HG02870 (cell line): ENCODE data around the gene NET1.

Experiments
- ATAC-seq: cut with Tn5 transposase; IDR thresholded peaks from one replicate; pipeline ENCODE4 v1.9.1; 2021; ENCODE audit warnings: mild to moderate bottlenecking, moderate library complexity; ENCODE audit not compliant: unreplicated experiment

Gene NET1

GRCh38 chr10:5497948-5498730 lies 85.8 kb downstream of the NET1 start:
- ATAC-seq: no peak

- no peak for ATAC-seq
Observed at GRCh38 chr10:5498791-5499492, 86.6 kb downstream of the NET1 start.

DNA sequence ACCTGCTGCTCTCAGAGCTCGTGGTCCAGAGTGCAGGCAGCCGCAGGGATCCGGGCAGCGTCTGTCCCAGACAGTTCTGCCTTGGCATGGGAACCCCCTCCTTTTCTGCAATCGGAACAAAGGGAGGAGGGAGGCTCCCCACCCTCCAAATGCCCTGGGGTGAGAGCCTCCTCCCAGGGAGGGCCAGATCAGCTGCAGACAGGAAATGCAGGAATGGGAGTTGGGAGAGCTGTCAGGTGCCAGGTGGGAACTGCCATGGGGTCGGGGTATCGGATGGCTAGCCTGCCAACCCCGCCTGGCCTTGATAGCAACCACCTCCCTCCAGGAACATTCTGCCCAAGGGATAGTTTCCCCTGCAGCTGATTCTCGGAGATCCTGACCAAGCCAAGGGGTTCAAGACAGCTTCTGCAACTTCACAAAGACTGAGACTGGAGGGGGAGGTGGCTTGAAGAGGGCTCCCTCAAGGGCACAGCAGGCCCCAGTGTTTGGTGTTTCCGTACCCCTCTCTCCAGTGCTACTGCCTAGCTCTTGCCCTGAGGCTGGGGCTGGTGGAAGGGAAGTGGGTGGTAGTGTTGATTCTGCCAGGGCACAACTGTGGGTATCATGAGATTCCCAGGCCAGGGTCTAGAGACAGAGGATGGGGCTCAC lies 87.3 kb downstream of the NET1 start, which contains the start of gene CALML5:
Gene CALML5, minus strand, starts transcription at position 78 of the 648 bp plus-strand sequence. CDS start 132 bp downstream, outside the sequence.
- ATAC-seq: no peak

DNA sequence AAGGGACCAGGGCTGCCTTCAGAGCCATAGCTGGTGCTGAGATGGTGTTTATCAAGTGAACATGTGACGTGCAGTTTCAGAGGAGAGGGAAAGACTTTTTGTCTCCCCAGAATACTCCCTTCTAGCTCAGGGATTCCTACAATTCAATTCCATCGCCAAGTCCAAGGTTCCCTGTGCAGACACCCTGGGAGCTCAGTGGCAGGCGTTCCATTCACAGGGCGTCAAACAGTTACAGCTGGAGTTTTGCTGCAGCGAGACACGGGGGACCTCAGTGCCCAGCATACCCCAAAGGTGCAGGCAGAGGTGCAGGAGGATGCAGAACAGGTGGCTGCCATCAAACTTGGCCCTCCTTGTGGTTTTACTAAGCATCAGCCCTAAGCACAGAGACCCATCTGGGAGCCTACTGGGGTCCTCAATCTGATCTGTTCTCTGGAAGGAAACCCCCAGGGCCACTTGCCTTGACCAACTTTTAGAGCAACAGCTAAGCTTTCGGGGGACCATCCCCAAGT lies 87.9 kb downstream of the NET1 start:
- no peak for ATAC-seq

- ATAC-seq: no peak
Observed at GRCh38 chr10:5500910-5501309, 88.6 kb downstream of the NET1 start.

DNA sequence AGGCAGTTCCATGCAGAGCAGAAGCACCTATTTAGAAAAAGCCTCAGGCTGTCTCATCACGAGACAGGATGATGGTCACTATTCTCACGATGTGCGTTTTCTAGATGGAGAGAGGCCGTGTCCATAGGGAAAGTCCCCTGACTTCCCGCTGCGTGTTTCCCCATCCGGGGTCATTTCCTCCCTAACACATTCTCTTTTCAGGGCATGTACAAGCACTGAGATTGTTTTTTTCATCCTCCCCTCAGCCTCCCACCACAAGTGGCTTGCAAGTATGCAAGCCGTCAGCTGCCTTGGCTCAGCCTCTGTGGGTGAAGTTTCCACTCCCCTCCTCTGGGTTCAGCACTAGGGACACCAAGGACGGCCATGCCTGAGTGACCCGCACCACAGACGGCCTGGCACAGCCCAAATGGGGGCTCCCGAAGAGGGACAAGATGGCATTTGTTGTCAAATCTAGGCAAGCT lies 89.7 kb downstream of the NET1 start:
- ATAC-seq: no peak

GRCh38 chr10:5502571-5503476 lies 90.5 kb downstream of the NET1 start:
- no peak for ATAC-seq

GRCh38 chr10:5503477-5503835 lies 91.1 kb downstream of the NET1 start:
- ATAC-seq: no peak

GRCh38 chr10:5504146-5505072 lies 92.1 kb downstream of the NET1 start:
- no peak for ATAC-seq

DNA sequence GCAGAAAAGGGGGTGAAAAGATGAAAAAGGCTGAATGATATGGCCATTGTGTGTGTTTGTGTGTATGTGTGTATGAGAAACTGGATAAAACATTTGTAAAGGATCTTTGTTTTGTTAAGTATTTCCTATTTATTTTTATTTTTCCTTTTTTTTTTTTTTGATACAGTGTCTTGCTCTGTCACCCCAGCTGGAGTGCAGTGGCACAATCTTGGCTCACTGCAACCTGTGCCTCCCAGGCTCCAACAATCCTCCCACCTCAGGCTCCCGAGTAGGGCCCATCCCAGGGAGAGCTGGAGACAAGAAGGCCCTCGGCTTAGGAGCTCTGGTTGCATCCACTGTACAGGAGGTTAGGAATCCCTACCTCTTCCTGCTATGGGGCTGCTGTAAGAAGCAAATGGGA lies 93.9 kb downstream of the NET1 start:
- ATAC-seq: no peak

- no peak for ATAC-seq
Observed at GRCh38 chr10:5506751-5507648, 94.6 kb downstream of the NET1 start.

GRCh38 chr10:5507649-5508131 lies 95.3 kb downstream of the NET1 start:
- no peak for ATAC-seq

DNA sequence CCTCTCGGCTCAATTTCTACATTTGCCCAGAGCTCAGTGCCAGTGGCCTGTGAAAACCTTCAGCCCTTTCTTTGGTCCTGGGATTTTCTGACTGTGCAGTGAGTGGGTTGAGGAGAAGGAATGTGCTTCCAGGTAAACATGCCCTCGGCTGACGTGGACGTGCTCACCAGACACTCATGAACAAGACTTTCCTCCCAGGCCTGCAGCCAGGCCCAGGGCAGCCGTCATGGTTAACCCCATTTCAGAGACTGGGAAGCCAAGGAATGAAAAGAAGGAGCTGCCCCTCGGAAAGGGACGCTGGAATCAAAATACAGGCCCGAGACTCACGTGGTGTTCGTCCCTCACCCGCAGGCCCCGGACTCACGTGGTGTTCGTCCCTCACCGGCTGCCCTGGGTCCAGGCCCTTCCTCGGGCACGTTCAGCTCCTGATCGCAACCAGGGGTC lies 95.8 kb downstream of the NET1 start:
- no peak for ATAC-seq
